ENCODE data around the gene CSNK2A1. TPM values are rescaled to one million over a fixed set of nuclear protein-coding genes. Genes with fewer than 3 reads are reported as not detected.
"Not testable (repeated sequence)": the region's sequence is repeated elsewhere in the genome, so short reads cannot be mapped to it uniquely, and the experiment has no call there.

CSNK2A1 gene
- total RNA-seq, 1 donor from 2014 or later, result 91.6 TPM

DNA sequence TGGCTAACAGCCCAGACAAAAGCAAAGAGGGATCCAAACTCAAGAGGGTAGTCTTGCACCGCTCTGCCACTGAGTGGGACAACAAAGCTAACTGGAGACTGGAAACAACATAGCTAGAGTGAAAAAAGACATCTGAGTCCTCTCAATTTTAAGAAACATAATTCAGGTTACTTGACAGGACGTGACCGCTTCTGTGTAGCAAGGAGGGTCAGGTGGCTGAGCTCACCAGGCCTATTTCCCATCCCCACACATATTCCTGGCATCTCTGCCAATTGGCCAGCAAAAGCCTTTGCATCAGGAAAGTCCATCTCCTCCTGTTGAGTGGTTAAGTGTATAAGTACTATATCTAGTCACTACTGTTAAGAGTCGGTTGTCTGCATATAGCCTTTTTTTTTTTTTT lies 55.9 kb downstream of the CSNK2A1 start:
- DNase-seq (ENCODE audit: low spot score), result no peak

GRCh38 chr20:483815-484644 lies 59.6 kb downstream of the CSNK2A1 start:
- DNase-seq (ENCODE audit: low spot score), result no peak

- no peak for DNase-seq (ENCODE audit: low spot score)
Observed at GRCh38 chr20:481167-481566, 62.4 kb downstream of the CSNK2A1 start.

GRCh38 chr20:480044-480443 lies 63.5 kb downstream of the CSNK2A1 start:
- no peak for DNase-seq (ENCODE audit: low spot score)

DNA sequence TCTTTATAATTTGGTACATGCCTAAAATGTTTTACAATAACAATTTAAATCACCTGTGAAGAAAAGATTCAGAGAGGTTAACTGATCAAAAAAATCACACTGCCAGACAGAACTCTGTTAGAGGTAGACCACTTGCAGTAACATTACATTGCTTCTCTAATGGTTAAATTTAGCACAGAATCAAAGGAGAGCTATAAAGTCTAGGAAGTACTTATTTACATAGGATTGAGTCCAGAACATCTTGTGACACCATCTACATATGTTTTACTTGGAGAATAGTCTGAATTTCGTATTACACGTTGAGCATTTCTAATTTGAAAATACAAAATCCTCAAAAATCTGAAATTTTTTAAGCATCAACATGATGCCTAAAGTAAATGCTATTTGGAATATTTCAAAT lies 64.1 kb downstream of the CSNK2A1 start:
- DNase-seq (ENCODE audit: low spot score), result no peak

DNA sequence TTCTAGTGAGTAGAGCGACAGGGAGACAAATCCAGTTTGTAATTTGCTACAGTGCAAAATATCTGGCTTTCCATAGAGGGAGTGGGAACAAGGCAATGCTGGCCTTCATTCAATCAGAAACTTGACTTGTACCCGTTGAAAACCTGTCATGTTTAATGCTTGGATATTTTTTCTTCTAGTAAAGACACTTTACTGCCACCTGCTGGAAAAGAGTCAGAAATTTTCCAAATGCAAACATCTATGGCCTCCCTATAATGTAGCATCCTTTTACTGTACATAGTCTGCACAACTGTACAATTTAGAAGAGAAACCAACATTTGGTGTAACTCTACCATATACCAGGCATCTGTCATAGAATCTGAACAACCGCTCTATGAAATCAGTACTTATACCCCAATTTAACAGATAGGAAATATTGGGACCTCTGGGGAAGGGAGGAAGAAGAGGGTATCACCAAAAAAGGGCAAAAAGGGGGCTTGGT lies 64.6 kb downstream of the CSNK2A1 start:
- peak; percentile 23 for DNase-seq (ENCODE audit: low spot score)

DNA sequence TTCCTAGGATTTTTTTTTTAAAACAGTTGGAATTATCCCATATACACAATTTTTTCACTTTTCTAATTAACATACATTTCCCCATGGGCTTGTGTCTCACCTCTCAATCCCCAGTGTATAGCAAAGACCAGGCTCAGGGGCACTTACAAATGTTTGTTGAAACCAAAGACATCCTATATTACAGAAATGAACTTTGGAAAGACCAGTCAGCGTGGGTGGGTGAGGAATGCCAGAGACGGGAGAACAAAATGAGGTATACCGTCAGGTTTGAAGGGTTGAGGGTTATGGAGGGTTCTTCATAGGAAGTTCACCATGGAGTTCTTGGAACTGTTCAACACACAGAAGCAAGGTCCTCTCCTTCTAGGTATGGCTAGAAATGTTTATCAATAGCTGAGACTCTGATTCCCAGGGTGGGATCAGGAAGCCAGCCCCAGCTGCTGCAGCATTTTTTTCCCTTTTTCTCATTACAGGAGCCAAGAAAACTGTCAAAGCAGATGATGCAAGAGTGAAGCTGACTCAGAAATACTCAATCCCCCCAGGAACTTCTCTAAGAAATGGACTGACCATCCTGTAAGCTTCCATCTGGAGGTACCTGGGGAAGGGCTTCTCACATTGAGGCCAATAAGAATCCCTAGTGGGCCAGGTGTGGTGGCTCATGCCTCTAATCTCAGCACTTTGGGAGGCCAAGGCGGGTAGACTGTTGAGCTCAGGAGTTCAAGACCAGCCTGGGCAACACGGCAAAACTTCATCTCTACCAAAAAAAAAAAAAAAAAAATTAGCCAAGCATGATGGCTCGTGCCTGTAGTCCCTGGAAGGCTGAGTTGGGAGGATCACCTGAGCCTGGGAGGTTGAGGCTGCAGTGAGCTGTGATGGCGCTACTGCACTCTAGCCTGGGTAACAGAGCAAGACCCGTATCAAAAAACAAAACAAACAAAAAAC lies 65.3 kb downstream of the CSNK2A1 start:
- DNase-seq (ENCODE audit: low spot score), result no peak

DNA sequence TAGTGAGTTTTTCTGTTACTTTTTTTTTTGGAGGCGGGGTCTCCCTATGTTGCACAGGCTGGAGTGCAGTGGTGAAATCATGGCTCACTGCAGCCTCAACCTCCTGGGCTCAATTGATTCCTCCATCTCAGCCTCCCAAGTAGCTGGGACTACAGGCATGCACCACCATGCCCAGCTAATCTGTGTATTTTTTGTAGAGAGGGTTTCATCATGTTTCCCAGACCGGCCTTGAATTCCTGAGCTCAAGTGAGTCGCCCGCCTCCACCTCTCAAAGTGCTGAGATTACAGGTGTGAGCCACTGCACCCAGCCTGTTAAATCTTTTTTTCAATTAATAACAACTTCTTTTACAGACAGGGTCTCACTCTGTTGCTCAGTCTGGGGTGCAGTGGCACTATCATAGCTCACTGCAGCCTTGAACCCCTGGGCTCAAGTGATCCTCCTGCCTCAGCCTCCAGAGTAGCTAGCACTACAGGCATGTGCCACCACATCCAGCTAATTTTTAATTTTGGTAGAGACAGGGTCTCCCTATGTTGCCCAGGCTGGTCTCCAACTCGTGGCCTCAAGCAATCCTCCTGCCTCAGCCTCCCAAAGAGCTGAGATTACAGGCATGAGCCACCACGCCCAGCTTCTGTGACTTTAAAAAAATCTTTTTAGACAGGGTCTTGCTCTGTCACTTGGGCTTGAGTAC lies 66.9 kb downstream of the CSNK2A1 start:
- DNase-seq (ENCODE audit: low spot score), result not testable (repeated sequence)

DNA sequence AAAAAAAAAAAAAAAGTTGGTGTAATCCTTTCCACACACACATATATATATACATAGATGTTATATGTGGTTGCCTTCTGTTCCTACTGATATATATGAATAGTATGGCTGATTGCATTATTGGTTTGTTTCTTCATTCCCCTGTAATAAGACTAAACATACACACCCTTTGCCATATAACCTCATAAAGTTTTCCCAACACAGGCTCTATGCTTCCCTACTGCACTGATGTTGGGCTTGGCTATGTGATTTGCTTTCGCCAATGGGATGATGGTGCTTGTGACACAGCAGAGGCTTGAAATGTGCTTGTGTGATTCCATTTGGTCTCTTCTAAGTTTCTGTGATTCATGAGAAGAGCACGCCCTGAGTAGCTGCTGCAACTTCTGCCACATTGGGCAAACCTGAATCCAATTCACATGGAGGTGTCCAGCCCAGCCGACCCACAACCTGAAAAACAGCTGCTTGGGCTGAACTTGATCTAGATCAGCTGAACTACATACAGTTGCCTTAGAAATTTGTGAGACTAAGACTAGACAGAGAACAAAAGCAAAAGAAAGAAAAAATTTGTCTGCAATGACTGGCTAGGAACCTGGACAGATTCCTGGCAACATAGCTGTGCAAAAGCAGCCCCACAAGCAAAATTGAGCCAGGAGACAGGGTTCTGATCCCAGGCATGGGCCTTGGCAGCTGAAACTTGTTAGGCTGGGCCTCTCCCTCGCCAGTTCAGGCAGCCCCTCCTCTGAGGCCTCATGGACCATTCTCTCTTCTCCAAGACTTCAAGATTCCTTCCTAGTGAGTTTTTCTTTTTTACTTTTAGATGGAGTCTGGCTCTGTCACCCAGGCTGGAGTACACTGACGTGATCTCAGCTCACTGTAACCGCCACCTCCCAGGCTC lies 67.9 kb downstream of the CSNK2A1 start:
- no peak for DNase-seq (ENCODE audit: low spot score)

- no peak for DNase-seq (ENCODE audit: low spot score)
Observed at GRCh38 chr20:474581-474980, 69.0 kb downstream of the CSNK2A1 start.

GRCh38 chr20:472889-473292 lies 70.7 kb downstream of the CSNK2A1 start:
- no peak for DNase-seq (ENCODE audit: low spot score)

DNA sequence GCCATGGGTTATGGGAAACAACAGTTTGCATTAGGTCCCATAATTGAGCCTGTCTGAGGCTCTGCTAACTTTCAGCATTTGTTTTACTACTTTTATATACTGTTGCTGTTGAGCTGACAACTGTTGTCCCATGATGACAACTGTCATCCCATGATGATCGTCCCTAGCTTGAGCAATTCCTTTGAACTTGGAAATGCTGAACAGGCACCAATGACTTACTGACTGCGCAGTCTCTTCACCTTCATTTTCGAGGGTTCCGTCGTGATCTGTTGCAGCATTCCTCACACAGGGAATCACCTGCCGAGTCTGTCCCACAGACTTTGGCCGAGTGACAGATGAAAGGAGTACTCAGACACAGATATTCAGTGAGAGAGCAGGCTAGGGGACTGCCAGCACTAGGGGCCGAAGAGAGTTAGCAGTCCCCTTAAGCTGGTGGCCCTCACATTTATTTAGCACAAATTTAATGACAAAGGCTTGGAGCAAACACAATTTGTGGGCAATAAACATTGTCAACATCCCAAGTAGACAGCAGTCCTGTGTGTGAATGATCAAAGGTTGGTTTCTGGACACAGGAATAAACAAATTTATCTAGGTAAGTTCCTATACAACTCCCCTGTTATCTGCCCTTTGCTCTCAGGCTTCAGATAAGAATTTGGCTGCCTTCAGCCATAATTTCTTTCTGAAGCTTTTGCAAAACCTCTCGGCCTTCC lies 71.3 kb downstream of the CSNK2A1 start:
- no peak for DNase-seq (ENCODE audit: low spot score)

- no peak for DNase-seq (ENCODE audit: low spot score)
Observed at GRCh38 chr20:469746-470490, 73.7 kb downstream of the CSNK2A1 start.

DNA sequence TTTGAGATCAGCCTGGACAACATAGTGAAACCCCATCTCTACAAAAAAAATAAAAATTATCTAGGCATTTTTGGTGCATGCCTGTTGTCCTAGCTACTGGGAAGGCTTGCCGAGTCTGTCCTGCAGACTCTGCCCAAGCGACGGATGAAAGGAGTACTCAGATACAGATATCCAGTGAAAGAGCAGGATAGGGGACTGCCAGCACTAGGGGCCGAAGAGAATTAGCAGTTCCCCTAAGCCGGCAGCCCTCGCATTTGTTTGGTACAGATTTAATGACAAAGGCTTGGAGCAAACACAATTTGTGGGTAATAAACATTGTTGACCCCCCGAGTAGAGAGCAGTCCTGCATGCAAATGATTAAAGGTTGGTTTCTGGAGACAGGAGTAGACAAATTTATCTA lies 75.8 kb downstream of the CSNK2A1 start:
- no peak for DNase-seq (ENCODE audit: low spot score)

GRCh38 chr20:462199-462991 lies 81.2 kb downstream of the CSNK2A1 start, which contains the start of gene TBC1D20:
TSS of gene TBC1D20 (minus strand) at chr20:462533. CDS start at chr20:462405, 128 bp downstream.
- peak; percentile 88 for DNase-seq (ENCODE audit: low spot score)

DNA sequence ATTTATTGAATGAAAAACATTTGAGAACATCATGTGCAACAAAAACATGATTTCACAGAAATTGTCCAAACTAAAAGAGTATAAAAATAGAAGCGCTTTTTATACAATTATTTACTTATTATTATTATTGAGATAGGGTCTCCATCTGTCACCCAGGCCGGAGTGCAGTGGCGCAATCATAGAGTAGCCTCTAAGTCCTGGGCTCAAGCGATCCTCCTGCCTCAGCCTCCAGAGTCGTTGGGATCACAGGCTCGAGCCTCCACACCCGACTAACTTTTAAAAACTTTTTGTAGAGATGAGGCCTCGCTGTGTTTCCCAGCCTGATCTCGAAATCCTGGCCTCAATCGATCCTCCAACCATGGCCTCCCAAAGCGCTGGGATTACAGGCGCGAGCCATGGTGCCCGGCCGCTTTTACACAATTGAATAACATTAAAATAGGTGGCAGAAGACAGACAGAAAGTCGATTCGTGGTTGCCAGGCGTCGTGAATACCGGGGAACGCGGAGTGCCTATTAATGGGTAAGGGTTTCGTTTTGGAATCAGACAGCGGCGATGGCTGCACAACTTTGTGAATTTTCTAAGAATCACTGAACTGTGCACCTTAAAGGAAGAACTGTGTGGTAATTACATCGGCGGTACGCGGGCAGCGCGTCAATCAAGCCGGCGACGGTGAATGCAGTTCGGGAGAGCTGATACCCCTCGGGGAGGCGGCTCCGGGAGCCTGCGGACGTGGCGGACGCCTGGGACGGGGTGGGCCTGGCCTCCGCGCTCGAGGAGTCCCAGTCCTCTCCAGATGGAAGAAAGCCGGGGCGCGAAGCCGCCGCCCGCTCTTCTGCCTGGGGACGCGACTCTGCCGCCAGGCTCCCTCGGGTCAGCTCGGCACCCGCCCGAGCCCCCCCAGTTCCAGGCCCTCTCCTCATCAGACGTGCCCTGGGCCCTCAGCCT lies 82.1 kb downstream of the CSNK2A1 start:
- DNase-seq (ENCODE audit: low spot score), result peak; percentile 28

DNA sequence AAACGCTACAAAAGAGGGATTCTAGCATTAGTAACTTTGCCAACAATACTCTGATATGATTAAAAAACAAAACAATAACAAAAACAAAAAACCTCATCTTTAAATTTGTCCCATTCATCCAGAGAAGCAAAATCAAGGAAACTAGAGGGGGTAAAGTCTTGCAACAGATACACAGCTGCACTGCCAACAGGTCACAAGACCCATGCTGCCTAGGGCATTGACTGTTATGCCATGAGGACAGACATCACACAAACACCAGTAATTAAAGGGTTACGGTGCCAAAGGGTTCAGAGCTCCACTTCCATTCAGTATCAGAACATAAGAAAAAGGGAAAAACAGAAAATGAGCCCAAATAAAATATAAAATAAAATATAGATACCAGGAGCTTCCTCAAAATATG lies 82.9 kb downstream of the CSNK2A1 start:
- no peak for DNase-seq (ENCODE audit: low spot score)
